ENCODE results near the gene EEIG1. TPM values are rescaled to one million over a fixed set of nuclear protein-coding genes. Genes with fewer than 3 reads are reported as not detected.

Gene EEIG1
- polyA plus RNA-seq, 1 donor (not counting 4 experiments of a cell fraction or from before 2014, with no cell fraction given): 3.7 TPM

DNA sequence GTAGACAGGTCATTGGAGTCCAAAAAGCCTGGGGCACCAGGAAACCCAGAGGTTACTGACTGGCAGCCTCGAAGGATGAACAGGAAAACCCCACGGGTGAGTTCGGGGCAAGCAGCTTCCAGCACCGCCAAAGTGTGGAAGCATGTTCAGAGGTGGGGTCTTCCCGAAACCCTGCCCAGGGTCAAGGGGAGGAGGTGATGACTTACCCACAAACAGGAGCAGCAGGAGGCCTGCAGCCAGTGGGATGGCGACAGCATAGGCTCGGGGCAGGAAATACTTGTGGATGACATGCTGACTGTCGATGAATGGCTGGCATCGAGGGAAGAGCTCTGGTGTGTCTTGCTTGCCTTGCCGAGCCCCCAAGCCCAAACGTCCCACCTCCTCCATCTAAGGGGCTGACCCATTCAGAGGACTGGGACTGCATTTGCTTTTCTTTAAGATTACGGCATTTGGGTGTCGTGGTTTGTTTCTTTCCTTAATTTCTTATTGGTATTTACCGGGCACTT, 44.4 kb downstream of the EEIG1 start:
- Histone ChIP-seq H3K36me3 (ENCODE audit: control insufficient read depth in 2 of 2, extremely low read depth in 1 of 2, insufficient read depth in 2 of 2, low read length in 2 of 2) (peaks cover 9 to 10% of the 10 kb centered on the region in 2 experiments), H3K27me3 (ENCODE audit: control insufficient read depth, extremely low read depth, insufficient read depth, low read length) (no peaks in the 10 kb centered on the region), H3K79me2 (ENCODE audit: control insufficient read depth, insufficient read depth, low read length) (peaks cover 33% of the 10 kb centered on the region), H3K9ac (ENCODE audit: control insufficient read depth, extremely low read depth, insufficient read depth, low read length) (peak overlapping the region; percentile 84), H3K27ac (ENCODE audit: control insufficient read depth, insufficient read depth, low read length) (no peak overlapping the region), H3K9me3 (ENCODE audit: control insufficient read depth, low read depth, low read length) (no peaks in the 10 kb centered on the region), H3K4me3 (ENCODE audit: control insufficient read depth in 2 of 3, extremely low read depth in 1 of 3, insufficient read depth in 2 of 3, low read depth in 1 of 3, low read length in 3 of 3) (peak overlapping the region; percentile 72 to 87 (median 78)), H3K9me1 (ENCODE audit: control insufficient read depth, extremely low read depth, insufficient read depth, low read length) (no peaks in the 10 kb centered on the region), H3K4me1 (ENCODE audit: control insufficient read depth, extremely low read depth, insufficient read depth, low read length) (peaks cover 22% of the 10 kb centered on the region), H3K4me2 (ENCODE audit: control insufficient read depth, extremely low read depth, insufficient read depth, low read depth, low read length) (peak overlapping the region; percentile 73), H2AFZ (ENCODE audit: control insufficient read depth, low read length) (no peak overlapping the region), H4K20me1 (ENCODE audit: control insufficient read depth, extremely low read depth, insufficient read depth, low read length) (peaks cover 2% of the 10 kb centered on the region)
- dilution Hi-C loops (cut with MboI; ENCODE audit: extremely low pct_ligation_motif_present, low sequenced_read_pairs): loop anchor here (25.0 kb wide), 1 partner anchor 126 kb away; the partner anchor contains the start of genes NAIF1 and SLC25A25
- FAIRE-seq (no peak), DNase-seq (ENCODE audit: low read depth, low spot score) (no peak)
- no peak for TF ChIP-seq EZH2 (IDR thresholded peaks at IDR 0.05; ENCODE audit: low read length)
- TF ChIP-seq, protein P1, sequence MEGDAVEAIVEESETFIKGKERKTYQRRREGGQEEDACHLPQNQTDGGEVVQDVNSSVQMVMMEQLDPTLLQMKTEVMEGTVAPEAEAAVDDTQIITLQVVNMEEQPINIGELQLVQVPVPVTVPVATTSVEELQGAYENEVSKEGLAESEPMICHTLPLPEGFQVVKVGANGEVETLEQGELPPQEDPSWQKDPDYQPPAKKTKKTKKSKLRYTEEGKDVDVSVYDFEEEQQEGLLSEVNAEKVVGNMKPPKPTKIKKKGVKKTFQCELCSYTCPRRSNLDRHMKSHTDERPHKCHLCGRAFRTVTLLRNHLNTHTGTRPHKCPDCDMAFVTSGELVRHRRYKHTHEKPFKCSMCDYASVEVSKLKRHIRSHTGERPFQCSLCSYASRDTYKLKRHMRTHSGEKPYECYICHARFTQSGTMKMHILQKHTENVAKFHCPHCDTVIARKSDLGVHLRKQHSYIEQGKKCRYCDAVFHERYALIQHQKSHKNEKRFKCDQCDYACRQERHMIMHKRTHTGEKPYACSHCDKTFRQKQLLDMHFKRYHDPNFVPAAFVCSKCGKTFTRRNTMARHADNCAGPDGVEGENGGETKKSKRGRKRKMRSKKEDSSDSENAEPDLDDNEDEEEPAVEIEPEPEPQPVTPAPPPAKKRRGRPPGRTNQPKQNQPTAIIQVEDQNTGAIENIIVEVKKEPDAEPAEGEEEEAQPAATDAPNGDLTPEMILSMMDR (optimal IDR thresholded peaks at IDR 0.05 in 1 of 3, IDR thresholded peaks at IDR 0.05 in 1 of 3, conservative IDR thresholded peaks at IDR 0.05 in 1 of 3; ENCODE audit: extremely low read depth in 1 of 3, insufficient read depth in 2 of 3, low read length in 3 of 3): no peak

DNA sequence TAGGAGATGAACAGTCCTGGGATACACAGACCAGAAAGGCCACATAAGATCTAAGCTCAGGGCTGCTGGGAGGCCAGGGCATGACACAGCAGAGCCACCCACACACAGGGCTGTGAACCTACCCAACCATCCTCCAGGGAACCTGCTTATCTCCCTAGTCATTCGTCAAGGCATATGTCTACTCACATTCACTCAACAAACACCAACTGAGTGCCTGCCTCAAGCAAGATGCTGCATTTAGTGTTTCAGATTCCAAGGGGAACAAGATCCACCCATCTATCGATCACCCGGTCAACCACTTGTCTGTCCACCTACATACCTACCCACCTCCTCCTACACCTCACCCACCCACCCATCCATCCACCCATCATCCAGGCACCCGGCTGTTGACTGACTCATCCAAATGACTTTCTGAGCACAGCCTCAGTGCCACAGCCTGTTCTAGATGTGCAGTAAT, 45.0 kb downstream of the EEIG1 start:
- Histone ChIP-seq H3K36me3 (ENCODE audit: control insufficient read depth in 2 of 2, extremely low read depth in 1 of 2, insufficient read depth in 2 of 2, low read length in 2 of 2) (peaks cover 9% of the 10 kb centered on the region in 2 experiments), H3K79me2 (ENCODE audit: control insufficient read depth, insufficient read depth, low read length) (peaks cover 33% of the 10 kb centered on the region), H3K4me3 (ENCODE audit: control insufficient read depth in 2 of 3, extremely low read depth in 1 of 3, insufficient read depth in 2 of 3, low read depth in 1 of 3, low read length in 3 of 3) (peak overlapping the region in 1 of 3 experiments; percentile 78), H3K4me1 (ENCODE audit: control insufficient read depth, extremely low read depth, insufficient read depth, low read length) (peaks cover 27% of the 10 kb centered on the region), H4K20me1 (ENCODE audit: control insufficient read depth, extremely low read depth, insufficient read depth, low read length) (peaks cover 2% of the 10 kb centered on the region), H3K9me1 (ENCODE audit: control insufficient read depth, extremely low read depth, insufficient read depth, low read length) (no peaks in the 10 kb centered on the region), H3K9me3 (ENCODE audit: control insufficient read depth, low read depth, low read length) (no peaks in the 10 kb centered on the region), H3K4me2 (ENCODE audit: control insufficient read depth, extremely low read depth, insufficient read depth, low read depth, low read length) (peak overlapping the region; percentile 73), H3K27ac (ENCODE audit: control insufficient read depth, insufficient read depth, low read length) (no peak overlapping the region), H3K27me3 (ENCODE audit: control insufficient read depth, extremely low read depth, insufficient read depth, low read length) (no peaks in the 10 kb centered on the region), H3K9ac (ENCODE audit: control insufficient read depth, extremely low read depth, insufficient read depth, low read length) (no peak overlapping the region), H2AFZ (ENCODE audit: control insufficient read depth, low read length) (no peak overlapping the region)
- TF ChIP-seq, protein P1 (optimal IDR thresholded peaks at IDR 0.05 in 1 of 3, IDR thresholded peaks at IDR 0.05 in 1 of 3, conservative IDR thresholded peaks at IDR 0.05 in 1 of 3; ENCODE audit: extremely low read depth in 1 of 3, insufficient read depth in 2 of 3, low read length in 3 of 3): no peak
- TF ChIP-seq EZH2 (IDR thresholded peaks at IDR 0.05; ENCODE audit: low read length): no peak
- dilution Hi-C loops (cut with MboI; ENCODE audit: extremely low pct_ligation_motif_present, low sequenced_read_pairs): loop anchor here (25.0 kb wide), 1 partner anchor 127 kb away; the partner anchor contains the start of genes NAIF1 and SLC25A25
- DNase-seq (ENCODE audit: low read depth, low spot score): no peak
- no peak for FAIRE-seq
